ENCODE measurements around the gene ABCC10.
"Not testable (repeated sequence)": the region's sequence is repeated elsewhere in the genome, so short reads cannot be mapped to it uniquely, and the experiment has no call there.

ABCC10 gene

GRCh38 chr6:43445576-43445975, 18.2 kb downstream of the ABCC10 start:
- no peak for DNase-seq

DNA sequence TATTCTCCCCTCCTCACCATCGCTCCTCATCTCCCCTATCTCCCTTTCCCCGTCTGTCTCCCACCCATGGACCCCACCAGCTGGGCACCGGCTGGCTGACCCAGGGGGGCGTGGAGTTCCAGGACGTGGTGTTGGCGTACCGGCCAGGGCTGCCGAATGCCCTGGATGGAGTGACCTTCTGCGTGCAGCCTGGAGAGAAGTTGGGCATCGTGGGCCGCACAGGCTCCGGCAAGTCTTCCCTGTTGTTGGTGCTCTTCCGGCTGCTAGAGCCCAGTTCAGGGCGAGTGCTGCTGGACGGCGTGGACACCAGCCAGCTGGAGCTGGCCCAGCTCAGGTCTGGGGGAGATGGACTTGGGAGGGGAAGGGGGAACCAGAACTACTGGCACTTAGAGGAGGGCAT, 20.3 kb downstream of the ABCC10 start:
- DNase-seq, result no peak

GRCh38 chr6:43448916-43449315, 21.6 kb downstream of the ABCC10 start:
- DNase-seq, result no peak

DNA sequence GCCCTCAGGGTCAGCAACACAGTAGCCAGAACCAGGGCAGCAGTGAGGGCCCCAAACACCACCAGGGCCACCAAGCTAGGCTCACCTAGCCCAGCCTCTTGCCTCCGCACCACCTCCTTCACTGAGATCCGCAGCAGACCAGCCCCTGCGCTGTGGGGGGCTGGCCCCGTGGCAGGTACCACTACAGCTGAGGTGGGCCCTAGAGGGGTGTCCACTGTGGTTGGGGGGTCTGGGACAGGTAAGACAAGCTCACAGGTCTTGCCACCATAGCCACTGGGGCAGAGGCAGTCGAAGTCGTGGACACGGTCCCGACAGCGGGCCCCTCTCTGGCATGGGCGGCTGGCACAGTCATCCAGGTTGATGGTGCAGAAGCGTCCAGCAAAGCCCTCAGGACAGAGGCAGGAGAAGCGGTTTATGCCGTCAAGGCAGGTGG, 23.4 kb downstream of the ABCC10 start:
- no peak for DNase-seq

- DNase-seq, result no peak
Measured at GRCh38 chr6:43451348-43451747, 24.0 kb downstream of the ABCC10 start.

GRCh38 chr6:43451939-43452338, 24.6 kb downstream of the ABCC10 start:
- DNase-seq, result no peak

- DNase-seq, result no peak
Measured at GRCh38 chr6:43452896-43453295, 25.6 kb downstream of the ABCC10 start.

DNA sequence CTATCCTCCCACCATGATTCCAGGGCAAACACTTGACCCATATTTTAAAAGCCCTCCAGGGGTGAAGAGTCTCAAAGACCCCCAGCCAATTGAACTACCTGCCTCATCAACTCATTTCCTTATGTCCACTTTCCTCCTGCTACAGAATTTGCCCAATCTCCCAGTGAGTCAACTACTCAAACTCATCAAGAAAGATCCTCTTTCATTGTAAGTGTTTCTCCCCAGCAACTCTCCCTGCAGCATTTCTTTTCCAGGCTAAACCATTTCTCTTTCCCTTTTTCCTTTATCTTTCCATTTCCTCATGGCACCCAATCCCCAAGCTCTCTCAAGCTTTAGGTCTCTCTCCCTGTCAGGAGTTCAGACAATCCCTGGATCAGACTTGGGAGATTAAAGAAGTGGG, 26.5 kb downstream of the ABCC10 start:
- DNase-seq, result no peak

DNA sequence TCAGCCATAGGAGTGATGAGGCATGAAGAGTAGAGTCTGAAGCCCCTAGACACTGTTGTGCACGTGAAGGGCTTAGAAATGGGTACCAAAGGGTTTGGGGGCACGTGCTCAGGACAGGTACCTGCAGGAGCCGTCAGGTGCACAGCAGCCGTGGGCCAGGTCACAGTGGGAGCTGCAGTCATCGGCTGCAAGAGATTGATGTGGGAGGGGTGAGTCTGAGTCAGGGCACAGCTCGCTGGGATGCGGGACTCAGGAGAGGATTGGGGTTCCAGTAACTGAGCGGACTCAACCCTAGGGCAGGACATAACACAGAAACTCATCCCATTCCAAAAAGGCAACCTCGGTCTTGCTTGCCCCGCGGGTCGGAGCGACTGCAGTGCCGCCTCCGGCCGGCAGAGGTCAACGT, 27.0 kb downstream of the ABCC10 start:
- peak in 1 of 2 experiments; percentile 73 for DNase-seq

DNA sequence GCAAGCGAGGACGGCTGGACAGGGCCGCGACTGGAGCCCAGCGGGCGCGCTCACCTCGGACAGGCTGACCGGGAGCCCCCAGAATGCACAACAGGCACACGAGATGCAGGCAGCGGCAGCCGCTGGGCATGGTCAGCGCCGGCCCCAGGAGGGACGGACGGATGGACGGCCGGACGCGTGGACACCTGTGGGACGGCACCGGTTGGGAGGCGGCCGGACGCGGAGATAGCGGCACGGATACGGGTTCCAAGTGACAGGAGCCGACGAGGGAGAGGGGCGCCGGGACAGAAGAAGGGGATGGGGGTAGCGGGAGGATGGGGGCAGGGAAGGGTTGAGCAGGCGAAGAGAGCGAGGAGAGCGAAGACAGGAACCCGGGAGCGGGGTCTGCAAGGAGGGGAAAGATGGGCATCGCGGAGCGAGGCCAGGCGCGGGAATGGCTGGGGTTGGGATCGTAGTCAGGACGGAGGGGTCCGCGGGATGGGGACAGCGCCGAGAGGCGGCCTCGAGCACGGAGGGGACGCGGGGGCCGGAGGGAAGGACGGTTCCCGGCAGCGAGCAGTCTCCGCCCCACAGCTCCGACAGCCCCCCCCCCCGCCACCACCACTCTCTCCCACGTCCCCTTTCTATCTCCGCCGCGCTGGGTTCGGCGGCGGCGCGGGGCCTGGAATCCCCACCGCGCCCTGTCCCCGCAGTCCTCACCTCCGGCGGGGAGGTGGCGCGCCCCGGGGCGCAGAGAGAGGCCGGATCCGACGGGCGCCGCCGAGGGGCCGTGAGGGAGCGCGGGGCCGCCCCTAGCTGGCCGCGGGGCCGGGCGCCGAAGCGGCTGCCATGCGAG, 27.6 kb downstream of the ABCC10 start:
- peak in 1 of 2 experiments; percentile 28 for DNase-seq

GRCh38 chr6:43455531-43456428, 28.4 kb downstream of the ABCC10 start, which contains the start of gene DLK2:
Gene DLK2 (minus strand): TSS chr6:43455548. CDS start chr6:43454825, 723 bp downstream.
- DNase-seq, result no peak

GRCh38 chr6:43457643-43458042, 30.3 kb downstream of the ABCC10 start:
- no peak for DNase-seq

- not testable (repeated sequence) for DNase-seq
Measured at GRCh38 chr6:43458154-43458553, 30.8 kb downstream of the ABCC10 start.

GRCh38 chr6:43459535-43459934, 32.2 kb downstream of the ABCC10 start:
- no peak for DNase-seq

GRCh38 chr6:43460032-43460431, 32.7 kb downstream of the ABCC10 start:
- DNase-seq, result no peak

DNA sequence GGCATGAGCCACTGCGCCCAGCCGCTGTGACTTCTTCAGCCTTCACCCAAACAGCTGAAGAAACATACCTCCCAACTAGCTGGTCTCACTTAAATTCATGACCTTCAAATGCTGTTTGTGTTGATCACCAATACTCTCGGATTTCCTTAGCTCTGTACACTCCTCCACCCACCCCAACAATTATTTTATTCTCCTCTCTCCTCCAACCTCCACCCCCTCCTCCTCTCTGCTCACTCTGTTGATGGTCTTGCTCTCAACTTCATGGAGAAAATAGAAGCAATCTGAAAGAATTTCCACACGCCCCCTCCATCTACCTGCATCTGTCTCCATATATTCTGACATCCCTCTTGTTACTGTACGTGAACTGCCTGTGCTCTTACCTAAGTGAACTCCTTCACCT, 34.6 kb downstream of the ABCC10 start:
- no peak for DNase-seq

DNA sequence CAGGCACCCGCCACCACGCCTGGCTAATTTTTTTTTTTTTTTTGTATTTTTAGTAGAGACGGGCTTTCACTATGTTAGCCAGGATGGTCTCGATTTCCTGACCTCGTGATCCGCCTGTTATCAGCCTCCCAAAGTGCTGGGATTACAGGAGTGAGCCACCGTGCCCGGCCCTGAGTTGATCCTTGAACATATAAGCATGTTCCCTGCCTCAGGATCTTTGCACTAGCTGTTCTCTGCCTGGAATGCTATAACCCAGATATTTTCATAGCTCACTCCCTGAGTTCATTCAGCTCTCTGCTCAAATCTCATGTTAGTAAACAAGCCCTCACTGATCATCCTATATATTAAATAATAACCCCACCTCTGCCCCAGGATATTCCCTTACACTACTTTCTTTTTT, 37.0 kb downstream of the ABCC10 start:
- no peak for DNase-seq

GRCh38 chr6:43465948-43466347, 38.6 kb downstream of the ABCC10 start:
- no peak for DNase-seq

GRCh38 chr6:43467265-43467664, 39.9 kb downstream of the ABCC10 start:
- DNase-seq, result not testable (repeated sequence)

GRCh38 chr6:43467752-43468151, 40.4 kb downstream of the ABCC10 start:
- DNase-seq, result no peak

GRCh38 chr6:43468240-43468639, 40.9 kb downstream of the ABCC10 start:
- DNase-seq, result no peak

GRCh38 chr6:43468748-43469681, 41.7 kb downstream of the ABCC10 start:
- DNase-seq, result no peak

- no peak for DNase-seq
Measured at GRCh38 chr6:43469947-43470346, 42.6 kb downstream of the ABCC10 start.
